ENCODE measurements around the gene KLK15. TPM values are rescaled to one million over a fixed set of nuclear protein-coding genes. Genes with fewer than 3 reads are reported as not detected.

The KLK15 gene
- total and polyA plus RNA-seq, 2 of the 8 experiments (the other 6 are each of a cell fraction or from before 2014, with no cell fraction given): not detected

DNA sequence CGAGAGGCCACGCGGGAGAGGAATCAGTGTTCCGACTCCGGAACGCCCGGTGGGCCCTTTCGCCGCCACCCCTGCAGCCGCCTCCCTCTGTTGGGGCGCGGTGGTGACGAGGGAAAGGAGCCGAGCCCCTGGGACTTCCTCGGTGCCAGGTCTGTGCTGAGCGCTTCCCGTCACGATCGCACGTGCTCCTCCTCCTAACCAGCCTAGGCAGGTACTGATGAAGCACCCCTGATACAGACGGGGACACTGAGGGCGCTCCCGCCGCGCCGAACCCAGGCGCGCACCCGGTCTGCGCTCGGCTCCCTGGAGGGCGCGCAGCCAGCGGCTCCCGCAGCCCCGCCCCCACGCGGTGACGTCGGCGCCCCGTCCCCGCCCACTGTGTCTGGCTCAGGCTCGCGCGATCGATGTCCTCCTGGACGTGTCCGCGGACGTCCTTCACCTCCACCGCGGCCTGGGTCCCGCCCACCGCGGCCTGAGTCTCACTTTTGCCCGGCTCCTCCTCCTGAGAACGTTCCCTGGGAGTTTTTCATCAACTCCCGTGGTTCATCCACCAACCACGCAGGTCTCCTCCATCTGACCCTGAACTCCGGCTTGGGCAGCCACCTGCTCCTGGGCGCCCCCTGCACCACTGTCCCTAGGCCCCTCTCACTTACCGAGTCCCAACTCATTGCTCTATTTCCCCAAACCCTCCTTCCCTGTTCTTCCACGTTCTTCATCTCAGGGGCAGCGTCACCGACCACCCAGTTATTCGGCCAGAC, 2.6 kb upstream of the KLK15 start:
- Histone ChIP-seq H3K4me2 (ENCODE audit: insufficient read depth in 1 of 2, low read depth in 2 of 2, low read length in 2 of 2) (peak overlapping the region; percentile 80), H3K23ac (ENCODE audit: insufficient read length) (no peak overlapping the region), H3K79me1 (ENCODE audit: low read depth, low read length) (no peaks in the 10 kb centered on the region), H4K8ac (ENCODE audit: extremely low read depth, insufficient read depth, low read length) (peak overlapping the region; percentile 92), H3K56ac (replicated peaks; ENCODE audit: insufficient read length, low read depth, low read length) (peak overlapping the region; percentile 20), H2BK20ac (ENCODE audit: low read length) (0 out of 2 replicates have a peak overlapping the region, but pooled peaks have one; percentile 80), H2BK5ac (ENCODE audit: low read depth, low read length) (peak overlapping the region; percentile 82; the same call in 1 of the 2 replicates), H3K27me3 (replicated peaks in 1 of 4; ENCODE audit: control insufficient read depth in 3 of 4, extremely low read depth in 1 of 4, insufficient read depth in 3 of 4, low read length in 3 of 4) (peaks cover 0 to 22% (median 7%) of the 10 kb centered on the region in 4 experiments; a peak in 6 of 7 replicates), H2AFZ (ENCODE audit: low read length) (peak overlapping the region; percentile 95), H3K4ac (replicated peaks; ENCODE audit: insufficient read length, low read depth, low read length) (no peak overlapping the region), H4K20me1 (replicated peaks in 1 of 2; ENCODE audit: control insufficient read depth in 1 of 2, insufficient read depth in 2 of 2, low read length in 2 of 2) (no peaks in the 10 kb centered on the region), H4K5ac (ENCODE audit: insufficient read length, low read depth, low read length) (no peak overlapping the region), H2BK12ac (ENCODE audit: low read depth, low read length) (peak overlapping the region; percentile 92; the same call in 1 of the 2 replicates), H3K23me2 (ENCODE audit: low read depth, low read length) (peaks cover 8% of the 10 kb centered on the region; the same call in 1 of the 2 replicates), H3K27ac (ENCODE audit: low read depth, low read length) (no peak overlapping the region), H3K14ac (ENCODE audit: insufficient read length) (no peak overlapping the region), H2AK5ac (ENCODE audit: low read depth, low read length) (0 out of 2 replicates have a peak overlapping the region, but pooled peaks have one; percentile 24), H3K79me2 (ENCODE audit: control insufficient read depth in 1 of 2, insufficient read depth in 2 of 2, low read length in 2 of 2) (no peaks in the 10 kb centered on the region), H2BK15ac (ENCODE audit: low read length) (peak overlapping the region; percentile 40; the same call in 1 of the 2 replicates), H3K36me3 (ENCODE audit: control insufficient read depth in 2 of 4, insufficient read depth in 4 of 4, low read length in 3 of 4) (no peaks in the 10 kb centered on the region), H4K91ac (replicated peaks; ENCODE audit: insufficient read length, low read length) (peak overlapping the region; percentile 78), H3K9me3 (ENCODE audit: insufficient read depth in 2 of 2, low read depth in 1 of 2, low read length in 1 of 2) (no peaks in the 10 kb centered on the region), H2BK120ac (replicated peaks; ENCODE audit: low read depth, low read length) (no peak overlapping the region), H3K4me1 (replicated peaks in 1 of 4; ENCODE audit: control insufficient read depth in 3 of 4, insufficient read depth in 4 of 4, low read length in 3 of 4) (peaks cover 0 to 7% (median 2%) of the 10 kb centered on the region in 4 experiments; a peak in 3 of 7 replicates), H3K18ac (ENCODE audit: extremely low read depth, low read length) (peak overlapping the region; percentile 97), H3K4me3 (ENCODE audit: extremely low read depth in 1 of 4, insufficient read depth in 2 of 4, low read depth in 3 of 4, low read length in 4 of 4) (peak overlapping the region; percentile 59 to 76 (median 64)), H3K9ac (replicated peaks in 1 of 4; ENCODE audit: extremely low read depth in 1 of 4, low read depth in 3 of 4, low read length in 3 of 4) (peak overlapping the region; percentile 40 to 53 (median 42); a peak in 5 of 7 replicates)
- POLR2A ChIA-PET (ENCODE audit: partially characterized antibody): interaction anchor here (0.7 to 5.4 kb wide), 4 partner anchors 31 to 42 kb away, joined by 3 to 24 read pairs (median 8); no protein-coding TSS in a partner anchor
- WGBS, 2 experiments (ENCODE audit: extremely low coverage in 1 of 2, insufficient coverage in 1 of 2, insufficient read length in 1 of 2, insufficient replicate concordance in 2 of 2, low coverage in 1 of 2, low lambda C conversion rate in 2 of 2, missing lambda C conversion rate in 1 of 2): 4% methylated on average over 38 of the region's 67 CpGs; no CpG with 5 or more reads in 1 of the 2 experiments
- FAIRE-seq: no peak
- CTCF ChIA-PET (ENCODE audit: partially characterized antibody): interaction anchor here (0.5 to 1.4 kb wide), 4 partner anchors 35 to 167 kb away, joined by 3 to 6 read pairs (median 3); no protein-coding TSS in a partner anchor
- DNase-seq (ENCODE audit: low read depth in 1 of 2, low spot score in 2 of 2): peak in 1 of 2 experiments; percentile 95
- TF ChIP-seq TAF7 (optimal IDR thresholded peaks at IDR 0.05; ENCODE audit: borderline replicate concordance, low read depth, low read length) (no peak), POLR2A (IDR thresholded peaks at IDR 0.05; ENCODE audit: control extremely low read depth in 1 of 2, low read depth in 2 of 2, low read length in 2 of 2) (peak in 1 of 2 experiments; percentile 71; a peak in 2 of 3 replicates), RBBP5 (IDR thresholded peaks at IDR 0.05; ENCODE audit: borderline replicate concordance, low read depth, low read length) (peak; percentile 95), TEAD4 (IDR thresholded peaks at IDR 0.05; ENCODE audit: low read depth, low read length) (no peak), KDM4A (IDR thresholded peaks at IDR 0.05; ENCODE audit: low read depth, low read length, severe bottlenecking) (peak; percentile 89)
- TF ChIP-seq, protein P1, sequence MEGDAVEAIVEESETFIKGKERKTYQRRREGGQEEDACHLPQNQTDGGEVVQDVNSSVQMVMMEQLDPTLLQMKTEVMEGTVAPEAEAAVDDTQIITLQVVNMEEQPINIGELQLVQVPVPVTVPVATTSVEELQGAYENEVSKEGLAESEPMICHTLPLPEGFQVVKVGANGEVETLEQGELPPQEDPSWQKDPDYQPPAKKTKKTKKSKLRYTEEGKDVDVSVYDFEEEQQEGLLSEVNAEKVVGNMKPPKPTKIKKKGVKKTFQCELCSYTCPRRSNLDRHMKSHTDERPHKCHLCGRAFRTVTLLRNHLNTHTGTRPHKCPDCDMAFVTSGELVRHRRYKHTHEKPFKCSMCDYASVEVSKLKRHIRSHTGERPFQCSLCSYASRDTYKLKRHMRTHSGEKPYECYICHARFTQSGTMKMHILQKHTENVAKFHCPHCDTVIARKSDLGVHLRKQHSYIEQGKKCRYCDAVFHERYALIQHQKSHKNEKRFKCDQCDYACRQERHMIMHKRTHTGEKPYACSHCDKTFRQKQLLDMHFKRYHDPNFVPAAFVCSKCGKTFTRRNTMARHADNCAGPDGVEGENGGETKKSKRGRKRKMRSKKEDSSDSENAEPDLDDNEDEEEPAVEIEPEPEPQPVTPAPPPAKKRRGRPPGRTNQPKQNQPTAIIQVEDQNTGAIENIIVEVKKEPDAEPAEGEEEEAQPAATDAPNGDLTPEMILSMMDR (IDR thresholded peaks at IDR 0.05; ENCODE audit: control extremely low read depth in 1 of 3, insufficient read depth in 1 of 3, low read depth in 1 of 3, low read length in 3 of 3): peak in 2 of 3 experiments; percentile 3 to 26; a peak in 2 of 4 replicates
- TF ChIP-seq, protein P2, sequence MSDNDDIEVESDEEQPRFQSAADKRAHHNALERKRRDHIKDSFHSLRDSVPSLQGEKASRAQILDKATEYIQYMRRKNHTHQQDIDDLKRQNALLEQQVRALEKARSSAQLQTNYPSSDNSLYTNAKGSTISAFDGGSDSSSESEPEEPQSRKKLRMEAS (IDR thresholded peaks at IDR 0.05): peak; percentile 55; the same call in 1 of the 2 replicates

Measured in H1 (cell line).